NCI-H524 treated with DMSO at 0.1 percent for 48 hours (cell line): ENCODE measurements around the gene BTG4.

Experiments
- DNase-seq: peaks from one replicate; lab custom pipeline; 2025; lab: John Stamatoyannopoulos, UW

Gene BTG4

DNA sequence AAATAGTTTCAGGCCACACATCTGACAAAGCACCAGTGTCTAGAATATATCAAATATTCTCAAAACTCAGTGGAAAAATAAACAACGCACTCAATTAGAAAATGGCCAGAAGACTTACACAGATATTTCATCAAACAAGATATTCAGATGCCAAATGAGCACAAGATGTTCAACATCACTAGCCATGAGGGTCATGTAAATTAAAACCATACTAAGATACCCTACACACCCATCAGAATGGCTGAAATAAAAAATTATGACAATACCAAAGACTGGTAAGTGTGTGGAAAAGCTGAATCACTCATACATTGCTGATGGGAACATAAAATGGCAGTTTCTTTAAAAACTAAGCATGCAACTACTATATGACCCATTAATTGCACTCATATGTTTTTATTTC, 21.7 kb downstream of the BTG4 start:
- no peak for DNase-seq

DNA sequence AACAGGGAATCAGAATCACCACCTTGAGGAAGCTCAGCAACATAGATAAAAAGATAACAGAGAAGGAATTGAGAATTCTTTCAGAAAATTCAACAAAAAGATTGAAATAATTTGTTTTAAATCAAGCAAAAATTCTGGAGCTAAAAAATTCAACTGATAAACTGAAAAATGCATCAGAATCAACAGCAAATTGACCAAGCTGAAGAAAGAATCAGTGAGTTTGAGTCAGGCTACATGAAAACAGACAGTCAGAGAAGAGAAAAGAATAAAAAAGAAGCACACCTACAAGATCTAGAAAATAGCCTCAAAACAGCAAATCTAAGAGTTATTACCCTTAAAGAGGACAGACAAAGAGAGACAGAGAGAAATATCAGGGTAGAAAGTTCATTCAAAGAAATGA, 28.8 kb downstream of the BTG4 start:
- DNase-seq, result no peak

DNA sequence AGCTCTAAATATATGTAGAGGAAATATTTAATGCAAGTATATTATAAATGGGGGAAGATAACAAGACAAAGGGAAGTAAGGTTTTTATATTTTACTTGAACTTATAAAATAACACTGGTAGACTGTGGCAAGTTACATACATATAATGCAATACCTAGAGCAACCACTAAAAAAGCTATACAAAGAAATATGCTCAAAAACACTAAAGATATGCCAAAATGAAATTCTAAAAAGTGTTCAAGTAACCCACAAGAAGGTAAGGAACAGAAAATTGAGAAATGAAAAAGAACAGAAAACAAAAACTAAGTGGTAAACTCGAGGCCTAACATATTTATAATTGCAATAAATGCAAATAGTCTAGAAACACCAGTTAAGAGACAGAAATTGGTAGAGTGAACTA, 32.5 kb downstream of the BTG4 start:
- no peak for DNase-seq

DNA sequence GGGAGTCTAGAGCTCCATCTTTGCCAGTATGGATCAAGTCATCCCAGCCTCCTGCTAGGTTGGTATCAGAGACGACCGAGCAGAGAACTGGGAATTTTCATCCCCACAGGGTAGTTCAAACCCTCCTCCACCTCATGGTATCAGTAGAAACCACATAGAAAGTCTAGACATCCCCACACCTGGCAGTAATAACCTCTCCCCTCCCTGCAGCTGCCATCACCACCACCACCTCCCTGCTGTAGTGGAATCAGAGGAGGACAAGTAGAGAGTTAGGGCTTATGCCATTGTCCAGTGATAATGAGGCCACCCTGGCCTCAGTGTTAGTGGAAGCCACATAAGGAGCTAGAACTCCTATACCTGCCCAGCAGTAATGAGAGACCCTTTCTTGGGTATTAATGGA, 34.3 kb downstream of the BTG4 start:
- no peak for DNase-seq

DNA sequence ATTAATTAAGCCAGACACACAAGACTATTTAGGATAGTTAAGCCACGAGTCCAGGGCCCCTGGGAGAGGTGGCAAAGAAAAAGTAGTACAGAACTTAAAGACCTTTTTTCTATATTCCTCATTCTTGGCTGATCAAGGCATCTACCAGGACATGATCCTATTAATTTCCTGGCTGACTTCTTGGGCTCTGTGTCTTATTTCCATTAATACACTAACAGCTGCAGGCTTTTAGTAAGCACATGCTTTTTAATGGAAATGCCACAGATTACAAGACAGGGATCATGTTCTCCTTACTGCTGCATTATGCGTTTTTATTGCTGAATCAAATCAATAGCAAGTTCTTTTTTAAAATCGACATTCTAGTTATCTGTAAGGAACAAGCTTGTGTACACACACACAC, 35.2 kb downstream of the BTG4 start:
- no peak for DNase-seq

DNA sequence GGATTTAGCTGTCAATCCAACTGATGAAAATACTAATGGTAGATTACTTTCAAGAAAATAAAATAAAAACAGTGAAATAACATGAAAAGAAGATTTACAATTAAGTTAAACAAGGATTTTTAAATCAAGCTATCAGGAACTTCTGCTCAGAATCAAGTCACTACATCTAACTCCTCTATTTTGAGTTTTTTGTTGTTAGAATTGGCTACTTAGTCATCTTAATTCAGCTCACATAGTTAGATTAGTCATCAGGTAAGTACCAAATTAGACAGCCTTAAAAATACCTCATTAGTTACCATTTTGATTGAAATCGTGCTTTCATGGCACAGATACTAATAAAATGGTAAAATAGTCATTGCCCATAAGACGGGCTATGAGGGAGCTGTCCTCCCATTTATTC, 35.8 kb downstream of the BTG4 start:
- DNase-seq, result no peak

DNA sequence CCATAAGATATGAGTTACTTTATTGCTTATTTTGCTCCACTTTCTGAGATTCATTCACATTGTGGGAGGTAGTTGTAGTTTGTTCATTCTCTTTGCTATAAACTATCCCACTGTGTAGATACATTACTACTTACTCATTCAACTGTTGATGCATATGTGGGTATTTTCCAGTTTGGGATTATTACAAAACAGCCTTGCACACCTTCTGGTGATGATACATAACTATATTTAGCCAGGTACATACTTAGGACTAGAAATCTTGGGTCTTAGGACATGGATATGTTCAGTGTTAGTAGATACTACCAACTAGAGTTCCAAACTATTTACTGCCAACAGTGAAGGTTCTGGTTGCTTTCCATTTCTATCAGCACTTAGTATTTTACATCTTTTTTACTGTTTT, 37.8 kb downstream of the BTG4 start:
- no peak for DNase-seq

DNA sequence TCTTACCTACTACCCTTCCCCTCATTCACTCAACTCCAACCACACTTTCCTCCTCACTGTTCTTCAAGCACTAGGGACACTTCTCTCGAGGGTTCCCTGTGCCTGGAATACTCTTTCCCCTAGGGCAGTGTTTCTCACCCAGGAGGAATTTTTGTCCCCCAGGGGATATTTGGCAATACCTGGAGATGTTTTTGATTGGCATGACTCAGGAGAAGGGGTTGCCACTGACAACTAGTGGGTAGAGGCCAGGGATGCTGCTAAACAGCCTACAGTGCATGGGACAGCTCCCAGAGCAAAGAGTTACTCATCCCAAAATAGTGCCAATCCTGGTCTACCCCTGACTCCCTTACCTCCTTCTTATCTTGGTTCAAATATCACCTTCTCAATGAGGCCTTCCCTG, 40.0 kb downstream of the BTG4 start:
- no peak for DNase-seq

DNA sequence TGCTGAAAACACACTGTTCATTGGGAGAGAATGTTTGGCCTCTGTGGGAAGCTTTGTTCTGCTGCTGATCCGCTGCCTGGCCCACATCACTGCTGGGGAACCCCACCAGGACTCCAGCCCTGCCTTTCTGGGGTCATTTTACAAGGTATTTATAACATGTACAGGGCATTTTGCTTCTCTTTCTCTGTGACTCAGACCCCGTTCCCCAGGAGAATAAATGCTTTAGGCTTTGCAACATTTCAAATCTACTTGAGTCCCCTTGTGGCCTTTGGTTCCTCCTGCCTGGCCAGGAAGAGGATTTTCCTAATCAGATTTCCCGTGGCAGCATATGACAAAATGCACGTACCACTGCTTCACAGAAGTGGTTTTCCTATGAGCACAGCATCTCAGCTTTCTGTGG, 43.0 kb downstream of the BTG4 start:
- DNase-seq, result no peak

DNA sequence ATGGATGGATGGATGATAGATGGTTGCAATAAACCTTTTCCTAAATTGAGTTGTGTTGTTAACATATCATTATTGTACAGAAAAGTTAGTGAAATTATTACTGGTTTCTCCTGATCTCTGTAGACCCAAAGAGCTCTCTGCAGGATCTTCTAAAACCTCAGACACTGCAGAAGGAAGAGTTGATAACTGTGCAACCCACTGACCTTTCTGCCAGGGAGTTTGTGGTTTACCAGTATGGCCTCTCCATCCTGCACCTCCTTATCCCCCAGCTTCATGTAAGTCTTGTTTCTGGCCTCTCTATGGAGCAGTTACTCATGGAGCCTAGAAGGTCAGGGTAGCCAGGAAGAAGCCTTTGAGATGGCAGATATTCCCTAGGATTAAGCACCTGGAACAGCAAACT, 45.6 kb downstream of the BTG4 start:
- no peak for DNase-seq

DNA sequence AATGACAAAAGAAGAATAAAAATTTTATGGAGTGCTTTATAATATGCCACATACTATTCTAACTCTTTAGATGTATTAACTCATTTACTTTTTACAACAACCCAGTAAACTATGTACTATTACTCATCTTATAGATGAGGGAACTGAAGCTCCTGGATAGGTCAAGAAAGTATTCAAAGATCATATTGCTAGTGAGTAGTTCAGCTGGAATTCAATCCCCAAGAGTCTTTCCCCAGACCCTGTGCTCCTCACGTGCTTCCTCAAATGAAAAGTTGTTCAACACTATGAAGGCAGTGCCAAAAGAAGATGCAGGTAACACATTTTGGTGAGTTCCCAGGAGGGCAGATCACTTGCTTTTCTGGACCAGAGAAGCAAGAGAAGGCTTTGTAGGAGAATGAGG, 46.8 kb downstream of the BTG4 start:
- no peak for DNase-seq

DNA sequence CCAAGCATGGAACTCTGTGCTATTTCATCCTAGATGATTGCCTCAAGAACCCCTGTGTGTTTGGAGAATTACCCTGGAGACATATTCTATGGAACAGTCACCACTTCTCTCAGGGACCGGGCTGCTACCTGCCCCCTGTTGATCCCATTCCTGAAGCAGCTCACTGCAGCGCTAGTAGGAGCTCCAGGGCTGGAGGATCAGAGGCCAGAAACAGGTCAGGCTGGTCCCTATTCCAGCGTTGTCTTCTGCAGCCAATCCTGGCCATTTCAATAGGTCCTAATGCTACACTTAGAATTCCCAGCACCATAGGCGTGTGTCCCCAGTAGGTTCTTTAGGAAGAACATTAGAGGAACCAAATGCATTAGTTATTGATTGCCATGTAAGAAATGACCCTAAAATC, 48.9 kb downstream of the BTG4 start:
- DNase-seq, result no peak

DNA sequence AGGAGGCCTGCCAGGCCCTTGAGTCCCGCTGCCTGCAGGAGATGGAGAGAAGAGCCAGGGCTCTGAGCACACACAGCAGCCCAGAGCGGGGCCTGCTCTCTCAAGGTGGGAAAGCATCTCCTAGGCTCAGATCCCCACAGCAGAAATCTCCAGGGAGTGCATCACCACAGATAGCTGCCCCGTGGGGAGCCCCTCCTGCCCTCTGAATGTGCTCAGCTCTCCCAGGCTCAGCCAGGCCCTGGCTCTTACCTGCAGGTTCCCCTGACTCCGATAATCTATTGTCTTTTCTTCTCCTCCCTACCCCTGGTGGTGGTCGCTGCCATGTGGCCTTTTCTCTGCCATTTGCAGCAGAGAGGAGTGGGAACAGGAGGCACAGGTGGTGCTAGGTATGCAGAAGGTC, 49.9 kb downstream of the BTG4 start:
- no peak for DNase-seq

DNA sequence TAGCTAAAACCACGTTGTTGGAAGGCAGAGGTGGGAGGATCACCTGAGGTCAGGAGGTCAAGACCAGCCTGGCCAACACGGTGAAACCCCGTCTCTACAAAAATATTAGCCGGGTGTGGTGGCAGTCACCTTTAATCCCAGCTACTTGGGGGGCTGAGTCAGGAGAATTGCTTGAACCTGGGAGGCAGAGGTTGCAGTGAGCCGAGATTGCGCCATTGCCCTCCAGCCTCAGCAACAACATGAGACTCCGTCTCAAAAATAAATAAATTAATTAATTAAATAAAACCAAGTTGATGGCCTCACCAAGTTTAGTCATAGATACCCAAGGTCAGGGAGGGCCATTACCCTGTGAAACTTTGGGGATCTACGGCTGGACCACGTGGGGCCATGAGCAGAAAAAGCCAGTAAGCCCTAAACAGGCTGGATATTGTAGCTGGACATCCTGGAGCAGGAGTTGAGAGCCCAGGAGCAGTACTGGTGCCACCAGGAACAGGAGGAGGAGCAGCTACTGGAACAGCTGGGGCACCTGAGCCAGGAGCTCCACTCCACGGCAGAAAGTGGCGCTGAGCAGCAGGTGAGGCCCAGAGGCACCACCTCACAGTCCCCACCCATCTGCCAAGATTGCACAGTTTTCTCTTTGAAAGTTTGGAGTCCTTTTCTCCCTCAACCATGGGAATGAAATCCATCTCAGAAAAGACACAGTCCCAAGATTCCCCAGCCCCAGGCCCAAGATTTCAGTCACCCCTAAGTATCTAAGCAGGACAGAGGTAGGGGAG, 50.5 kb downstream of the BTG4 start:
- DNase-seq, result no peak

DNA sequence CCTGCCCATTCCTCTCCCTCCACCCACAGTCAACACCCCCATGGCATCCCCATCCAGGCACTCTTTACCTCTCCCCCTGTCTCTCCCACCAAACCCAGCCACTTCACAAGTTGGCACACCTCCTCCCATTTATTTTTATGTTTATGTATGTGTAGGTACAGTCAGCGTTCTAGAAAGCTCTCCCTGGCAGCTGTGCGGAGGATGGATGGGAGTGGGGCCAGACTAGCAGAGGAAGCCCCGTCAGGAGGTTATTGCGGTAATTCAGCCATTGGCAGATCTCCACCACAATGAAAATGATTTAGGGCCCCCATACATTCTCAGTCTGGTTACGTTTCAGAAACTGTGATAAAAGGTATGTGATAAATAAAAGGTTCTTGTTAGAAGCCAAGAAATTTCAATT, 51.3 kb downstream of the BTG4 start:
- DNase-seq, result no peak

DNA sequence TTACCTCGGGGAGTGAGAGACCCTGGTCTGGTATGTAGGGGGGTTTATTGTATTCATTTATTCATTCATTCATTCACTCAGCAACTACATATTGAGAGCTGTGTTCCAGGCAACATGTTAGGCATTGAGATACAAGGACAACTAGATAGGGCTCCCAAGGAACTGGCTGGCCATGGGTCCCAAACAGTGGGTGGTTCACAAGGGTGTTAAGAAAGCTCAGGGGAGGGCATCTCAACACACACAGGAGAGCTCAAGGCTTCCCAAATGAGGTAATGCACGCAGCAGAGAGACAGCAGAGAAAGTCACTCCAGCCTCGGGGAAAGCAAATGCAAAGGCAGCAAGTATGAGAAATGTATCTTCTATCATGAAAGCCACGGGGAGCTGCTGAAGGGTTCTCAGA, 51.8 kb downstream of the BTG4 start:
- DNase-seq, result no peak

DNA sequence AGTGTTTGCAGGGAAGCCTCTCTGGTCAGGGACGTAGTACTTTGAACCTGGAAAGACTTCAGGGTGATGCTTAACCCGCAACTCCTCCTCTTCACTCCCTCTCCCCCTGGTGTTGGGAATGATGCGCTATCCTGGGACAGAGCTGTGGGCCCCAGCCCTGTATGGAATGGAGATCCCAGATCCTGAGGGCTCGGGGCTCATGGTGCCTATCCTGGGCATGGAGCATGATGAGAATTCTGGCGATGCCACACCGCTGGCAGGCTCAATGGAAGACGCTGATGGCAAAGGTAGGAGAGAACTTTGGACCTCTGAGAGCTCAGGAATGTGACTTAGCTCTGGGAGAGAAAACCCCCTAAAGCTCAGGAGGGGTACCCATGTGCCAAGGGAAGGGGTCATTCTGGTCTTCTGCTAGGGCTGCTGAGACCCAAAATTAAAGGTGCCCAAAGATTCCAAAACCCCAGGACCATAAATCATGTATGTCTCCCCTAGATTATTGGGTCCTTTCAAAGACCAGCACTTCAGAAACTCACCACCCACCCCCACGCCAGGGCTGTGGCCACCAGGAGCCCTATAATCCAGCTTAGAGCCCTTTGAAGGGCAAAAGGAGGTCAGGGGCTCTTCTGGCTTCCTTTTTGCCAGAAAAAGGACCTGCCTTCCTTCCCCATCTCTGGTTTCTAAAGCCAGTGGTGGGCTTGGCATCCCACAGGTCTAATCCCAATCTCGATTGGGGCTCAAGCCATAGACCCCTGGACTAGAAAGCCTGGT, 52.5 kb downstream of the BTG4 start:
- no peak for DNase-seq

DNA sequence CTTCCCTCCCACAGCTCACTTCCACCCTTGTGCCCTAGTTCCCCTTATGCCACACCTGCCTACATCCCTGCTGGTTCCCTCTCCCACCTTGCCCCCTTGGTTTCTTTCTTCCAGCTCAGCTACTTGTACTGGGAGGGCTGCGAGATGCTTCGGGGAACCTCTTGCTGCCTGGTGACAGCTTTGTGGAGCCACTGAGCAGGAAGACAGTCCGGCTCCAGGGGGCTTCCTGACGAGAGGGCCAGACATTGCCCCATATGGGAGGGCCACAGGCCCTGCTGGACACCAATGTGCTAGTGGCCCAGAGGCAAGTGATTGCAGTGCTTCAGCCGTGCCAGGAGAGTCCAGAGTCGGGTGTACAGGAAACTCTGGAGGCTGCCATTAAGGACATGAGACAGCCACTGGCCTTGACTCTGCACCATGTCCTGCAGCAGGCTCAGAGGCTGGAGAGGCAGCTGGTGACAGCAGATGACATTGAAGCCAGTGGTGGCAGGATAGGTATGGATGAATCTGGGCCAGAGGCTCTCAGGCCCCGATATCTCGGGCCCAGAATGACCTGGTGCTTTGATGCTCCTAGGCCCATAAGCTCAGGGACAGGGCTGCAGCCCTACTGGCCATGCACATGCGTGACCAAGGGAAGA, 54.3 kb downstream of the BTG4 start:
- DNase-seq, result no peak

DNA sequence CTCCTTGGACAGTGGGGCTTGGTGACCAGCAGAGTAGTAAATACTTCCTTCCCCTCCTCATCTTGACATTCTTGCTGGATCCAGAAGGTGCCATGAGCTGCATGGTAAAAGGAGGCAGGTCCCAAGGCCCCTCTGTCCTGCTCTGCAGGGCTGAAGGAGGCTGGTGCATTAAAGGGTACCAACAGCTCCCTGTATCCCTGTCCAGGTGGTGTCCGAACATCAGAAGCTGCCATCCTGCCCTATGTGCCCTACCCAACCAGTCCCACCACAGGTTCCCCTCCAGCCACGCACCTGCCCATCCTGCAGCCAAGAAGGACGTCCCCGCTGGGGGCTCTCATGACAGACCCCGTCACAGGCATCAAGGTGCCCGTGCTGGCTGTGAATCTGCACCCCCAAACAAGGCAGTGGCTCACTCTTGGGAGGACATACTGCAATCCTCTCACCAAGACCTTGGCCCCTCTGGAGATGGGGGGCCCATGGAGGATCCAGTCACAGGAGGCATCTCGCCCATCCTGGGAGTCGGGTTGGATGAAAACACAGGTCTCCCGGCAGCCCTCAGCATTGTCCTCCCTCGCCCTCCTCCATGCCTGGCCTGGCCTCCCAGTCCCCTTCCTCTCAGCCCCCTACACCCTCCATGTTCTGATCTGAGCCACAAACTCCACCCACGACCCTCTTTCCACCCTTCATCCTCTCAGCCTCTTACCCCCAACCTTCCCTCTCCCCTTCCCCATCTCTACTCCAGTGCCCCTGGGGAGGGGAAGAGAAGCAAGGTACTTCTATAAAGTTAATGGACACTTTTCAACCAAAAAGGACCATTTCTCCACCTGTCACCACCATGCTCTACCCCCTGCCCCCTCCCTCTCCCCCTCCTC, 55.1 kb downstream of the BTG4 start:
- no peak for DNase-seq

DNA sequence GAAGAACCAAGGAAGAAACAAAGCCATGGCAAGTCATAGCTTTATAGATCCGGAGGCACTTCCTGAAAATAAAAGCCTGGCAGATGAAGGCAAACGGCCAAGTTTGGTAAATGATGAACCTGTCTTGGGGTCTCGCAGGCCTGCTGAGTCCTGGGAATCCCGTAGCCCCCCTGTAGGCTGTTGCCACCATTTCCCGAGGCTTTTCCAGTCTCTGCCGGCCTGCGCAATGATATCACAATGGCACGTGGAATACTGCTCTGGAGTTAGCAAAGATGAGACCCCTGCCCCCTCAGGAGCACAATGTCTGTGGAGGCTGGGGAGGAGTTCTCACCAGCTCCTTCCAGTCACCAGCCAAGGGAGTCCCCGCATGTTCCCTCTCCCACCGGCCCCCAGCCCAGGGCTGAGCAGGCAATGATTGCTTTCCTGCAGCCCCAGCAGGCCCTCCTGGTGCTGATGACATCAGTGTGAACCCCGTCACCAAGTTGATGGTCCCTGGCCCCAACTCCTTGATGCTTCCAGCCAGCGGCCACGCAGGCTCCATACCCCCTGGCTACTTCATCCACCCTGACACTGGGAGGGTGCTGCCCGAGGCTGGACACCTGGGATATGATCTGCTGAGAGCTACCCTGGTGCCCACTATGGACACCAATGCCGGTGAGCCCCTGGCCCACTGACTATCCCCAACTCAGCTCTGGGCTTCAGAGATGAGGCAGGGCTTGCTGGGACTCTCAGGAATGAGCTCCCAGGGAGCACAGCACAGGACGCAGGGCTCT, 55.9 kb downstream of the BTG4 start:
- no peak for DNase-seq

DNA sequence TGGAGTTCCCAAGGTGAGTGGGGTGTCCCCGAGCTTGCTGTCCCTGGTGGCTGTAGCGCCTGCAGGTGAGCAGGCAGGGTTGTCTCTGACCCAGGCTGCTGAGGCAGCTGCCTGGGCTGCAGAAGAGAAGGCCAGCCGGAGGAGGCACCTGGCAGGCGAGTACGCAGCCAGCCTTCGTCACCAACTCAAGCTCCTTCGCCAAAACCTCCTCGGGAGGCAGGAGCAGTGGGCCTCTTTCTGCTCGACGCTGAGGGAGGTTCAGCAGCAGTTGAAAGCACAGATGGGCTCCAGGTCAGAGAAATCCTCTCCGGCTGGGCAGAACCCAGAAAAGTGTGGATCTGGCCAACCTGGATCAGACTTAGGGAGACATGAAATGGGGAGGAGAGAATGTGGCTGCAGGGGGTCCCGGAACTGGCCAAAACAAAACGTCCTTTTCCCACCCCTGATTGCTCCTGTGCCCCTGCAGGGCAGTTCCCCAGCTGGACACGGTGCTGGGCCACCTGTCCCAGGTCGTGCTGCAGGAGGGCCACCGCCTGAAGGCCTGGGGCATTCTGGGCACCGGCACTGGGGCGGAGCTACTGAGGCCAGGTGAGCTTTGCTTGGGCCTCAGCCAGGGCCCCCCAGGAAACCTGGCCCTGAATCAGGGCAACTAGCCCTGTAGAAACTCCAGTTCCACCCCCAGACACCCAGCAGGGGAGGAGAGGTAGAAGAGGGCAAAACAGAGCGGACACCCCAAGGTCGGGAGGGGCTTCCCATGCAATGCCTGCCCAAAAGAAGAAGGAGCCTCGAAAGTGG, 56.7 kb downstream of the BTG4 start:
- DNase-seq, result no peak
